K562 (cell line): Measurements from ENCODE around the gene HMG20B. TPM values are rescaled to one million over a fixed set of nuclear protein-coding genes. Genes with fewer than 3 reads are reported as not detected.

Experiments used
- CHD2 ChIP-seq: IDR thresholded peaks from 2 replicates; pipeline ENCODE4 v1.6.1; 2011; ENCODE audit warnings: low read depth, low read length
- CXXC5 ChIP-seq: fragments of 250-450 bp; sonication (Bioruptor Pico); IDR thresholded peaks from 2 replicates; pipeline ENCODE4 v1.8.0; 2022; ENCODE audit warnings: inconsistent platforms, mild to moderate bottlenecking, moderate library complexity
- ELF1 ChIP-seq: fragments of 200-800 bp; sonication (Bioruptor generic); IDR thresholded peaks from 2 replicates; pipeline ENCODE4 v1.6.1; 2016; ENCODE audit warnings: missing genetic modification characterization, missing compliant biosample characterization
- ERF ChIP-seq: fragments of 450-650 bp; formaldehyde crosslinking; IDR thresholded peaks from 2 replicates; pipeline ENCODE4 v1.4.0; 2020; ENCODE audit warnings: mild to moderate bottlenecking, mixed read lengths
- GATAD2B ChIP-seq: fragments of 450-650 bp; IDR thresholded peaks from 2 replicates; pipeline ENCODE4 v1.6.1; 2017; ENCODE audit warnings: mild to moderate bottlenecking, borderline replicate concordance
- MXI1 ChIP-seq: IDR thresholded peaks from 2 replicates; pipeline ENCODE4 v1.6.1; 2011; ENCODE audit warnings: low read depth, mild to moderate bottlenecking, improper control_type of control experiment, low read length
- RBM25 ChIP-seq: fragments of 200-400 bp; formaldehyde crosslinking; IDR thresholded peaks from 2 replicates; pipeline ENCODE4 v1.6.1; 2018; ENCODE audit warnings: low read length, low read depth, moderate library complexity; ENCODE audit not compliant: severe bottlenecking
- SP1 ChIP-seq: sonication (generic); formaldehyde crosslinking; IDR thresholded peaks from 2 replicates; pipeline ENCODE4 v1.8.1; 2022; ENCODE audit warnings: mild to moderate bottlenecking, missing genetic modification reagents
- SRF ChIP-seq, 2 experiments: fragments of 250-450, 450-650 bp in 1 of 2; sonication (Bioruptor Pico) in 1 of 2; sonication (generic) in 1 of 2; formaldehyde crosslinking; IDR thresholded peaks; 2 replicates each; pipeline versions ENCODE4 v1.5.0 to v1.5.1; 2020 to 2022; ENCODE audit warnings: mild to moderate bottlenecking in 1 of 2, missing genetic modification reagents in 1 of 2
- TBL1XR1 ChIP-seq, 2 experiments: IDR thresholded peaks; 2 replicates each; pipeline ENCODE4 v1.6.1; 2012; ENCODE audit warnings: improper control_type of control experiment in 2 of 2, low read length in 2 of 2, mild to moderate bottlenecking in 1 of 2
- TOE1 ChIP-seq, 2 experiments: fragments of 450-650 bp in 1 of 2; sonication (generic) in 1 of 2; formaldehyde crosslinking in 1 of 2; IDR thresholded peaks; 2 replicates each; pipeline versions ENCODE4 v1.7.1 to v1.8.0; 2016 to 2022; ENCODE audit warnings: borderline replicate concordance in 2 of 2, mild to moderate bottlenecking in 2 of 2, antibody characterized with exemption in 1 of 2, inconsistent platforms in 1 of 2, low read depth in 1 of 2, missing genetic modification reagents in 1 of 2, moderate library complexity in 1 of 2
- polyA plus RNA-seq, 8 experiments: library from polyadenylated mRNA; depleted of rRNA in 4 of 8; stranded (reverse) in 5 of 8; unstranded in 3 of 8; fragments of >200 nt; fragmentation: Nextera tagmentation in 2 of 8; fragmentation: Illumina TruSeq in 1 of 8; extraction: Ambion mirVana in 2 of 8; extraction: Trizol in 1 of 8; gene quantifications; 2 replicates each; pipeline versions ENCODE4 v1.2.1 to v1.2.3, GENCODE V29; 2011 to 2014; ENCODE audit warnings: inconsistent platforms in 1 of 8, missing spikeins in 1 of 8
- total RNA-seq, 7 experiments: library from RNA; depleted of rRNA in 6 of 7; stranded (reverse); fragments of >200 nt in 6 of 7; fragmentation: Illumina TruSeq in 2 of 7; extraction: Trizol in 2 of 7; gene quantifications; 2 replicates each; pipeline versions ENCODE4 v1.2.1 to v1.2.3, GENCODE V29; 2011 to 2021; ENCODE audit warnings: low replicate concordance in 1 of 7
- TF ChIP-seq, protein P1 (sequence below): fragments of 450-650 bp; IDR thresholded peaks from 2 replicates; pipeline ENCODE4 v1.6.1; 2017; ENCODE audit warnings: antibody characterized with exemption
- TF ChIP-seq, protein P2 (sequence below): sonication (generic); formaldehyde crosslinking; IDR thresholded peaks from 2 replicates; pipeline ENCODE4 v1.8.1; 2022; ENCODE audit warnings: missing genetic modification reagents
- TF ChIP-seq, protein P3 (sequence below): sonication (generic); formaldehyde crosslinking; IDR thresholded peaks from 2 replicates; pipeline ENCODE4 v1.8.0; 2022; ENCODE audit warnings: missing genetic modification reagents, mild to moderate bottlenecking, moderate library complexity, borderline replicate concordance
- TF ChIP-seq, protein P4 (sequence below): fragments of 450-650 bp; formaldehyde crosslinking; IDR thresholded peaks from 2 replicates; pipeline ENCODE4 v1.4.0; 2020; ENCODE audit warnings: mild to moderate bottlenecking, moderate library complexity
- TF ChIP-seq, protein P5 (sequence below), 2 experiments: fragments of 450-650 bp; conservative IDR thresholded peaks; 2 replicates each; pipeline ENCODE4 v1.6.1; 2017; ENCODE audit warnings: mild to moderate bottlenecking in 2 of 2, moderate library complexity in 2 of 2

The HMG20B gene
- total and polyA plus RNA-seq, 9 of the 15 experiments (the other 6 are each of a cell fraction or from before 2014, with no cell fraction given), result 0.35 to 172 (median 38.6) TPM

DNA sequence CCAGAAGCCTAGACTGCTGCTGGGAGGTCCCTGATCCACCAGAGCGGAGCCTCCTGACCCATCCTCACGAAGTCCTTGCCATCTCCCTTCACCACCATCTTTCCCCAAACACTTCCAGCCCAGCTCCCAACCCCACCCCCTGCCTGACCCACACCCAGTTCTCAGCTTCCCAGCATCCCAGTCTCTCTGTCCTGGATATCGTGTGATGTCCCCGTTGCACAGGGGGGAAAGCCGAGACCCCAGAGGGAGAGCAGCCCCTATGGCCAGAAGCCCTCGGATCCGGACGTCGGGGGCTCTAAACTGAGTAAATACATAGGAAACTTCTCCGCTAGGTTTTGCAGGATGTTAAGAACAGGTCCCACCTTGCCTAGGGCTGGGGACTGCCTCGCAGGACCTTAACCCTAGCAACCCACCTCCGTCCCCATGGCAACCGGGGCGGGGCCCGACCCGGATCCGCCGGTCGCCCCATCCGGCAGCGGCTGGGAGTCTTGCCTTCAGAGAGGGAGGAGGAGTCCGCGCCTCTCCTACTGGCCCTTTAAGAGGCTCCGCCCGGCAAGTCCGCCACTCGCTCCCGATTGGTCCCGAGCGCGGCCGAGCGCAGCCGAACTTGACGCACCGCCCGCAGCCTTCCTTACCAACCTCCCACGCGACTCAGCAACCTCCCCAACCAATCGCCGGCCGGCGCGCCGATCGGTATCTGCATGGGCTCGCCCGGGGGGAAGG lies 451 bp upstream of the HMG20B start (continued):
- TF ChIP-seq, protein P1, sequence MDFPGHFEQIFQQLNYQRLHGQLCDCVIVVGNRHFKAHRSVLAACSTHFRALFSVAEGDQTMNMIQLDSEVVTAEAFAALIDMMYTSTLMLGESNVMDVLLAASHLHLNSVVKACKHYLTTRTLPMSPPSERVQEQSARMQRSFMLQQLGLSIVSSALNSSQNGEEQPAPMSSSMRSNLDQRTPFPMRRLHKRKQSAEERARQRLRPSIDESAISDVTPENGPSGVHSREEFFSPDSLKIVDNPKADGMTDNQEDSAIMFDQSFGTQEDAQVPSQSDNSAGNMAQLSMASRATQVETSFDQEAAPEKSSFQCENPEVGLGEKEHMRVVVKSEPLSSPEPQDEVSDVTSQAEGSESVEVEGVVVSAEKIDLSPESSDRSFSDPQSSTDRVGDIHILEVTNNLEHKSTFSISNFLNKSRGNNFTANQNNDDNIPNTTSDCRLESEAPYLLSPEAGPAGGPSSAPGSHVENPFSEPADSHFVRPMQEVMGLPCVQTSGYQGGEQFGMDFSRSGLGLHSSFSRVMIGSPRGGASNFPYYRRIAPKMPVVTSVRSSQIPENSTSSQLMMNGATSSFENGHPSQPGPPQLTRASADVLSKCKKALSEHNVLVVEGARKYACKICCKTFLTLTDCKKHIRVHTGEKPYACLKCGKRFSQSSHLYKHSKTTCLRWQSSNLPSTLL, result no peak
- TF ChIP-seq RBM25 (peak; percentile 95), GATAD2B (no peak), MXI1 (peak; percentile 93), TOE1 (IDR thresholded peaks at IDR 0.05; ENCODE audit: borderline replicate concordance) (peak; percentile 62; the same call in 1 of the 2 replicates), TOE1 (CRISPR knock-in tag; IDR thresholded peaks at IDR 0.05; ENCODE audit: borderline replicate concordance, low read depth) (no peak), ERF (0 out of 2 replicates have a peak, but pooled peaks have one; percentile 20), ELF1 (tag) (peak; percentile 34; the same call in 1 of the 2 replicates), CHD2 (peak; percentile 45), TBL1XR1 (IDR thresholded peaks at IDR 0.05; ENCODE audit: low read length in 2 of 2) (peak in 1 of 2 experiments; percentile 33; a peak in 1 of 4 replicates), SP1 (CRISPR knock-in tag) (peak; percentile 80), SRF (CRISPR knock-in tag; IDR thresholded peaks at IDR 0.05) (peak in 1 of 2 experiments; percentile 58; a peak in 1 of 4 replicates), CXXC5 (CRISPR knock-in tag) (peak; percentile 95)
- TF ChIP-seq, protein P2, sequence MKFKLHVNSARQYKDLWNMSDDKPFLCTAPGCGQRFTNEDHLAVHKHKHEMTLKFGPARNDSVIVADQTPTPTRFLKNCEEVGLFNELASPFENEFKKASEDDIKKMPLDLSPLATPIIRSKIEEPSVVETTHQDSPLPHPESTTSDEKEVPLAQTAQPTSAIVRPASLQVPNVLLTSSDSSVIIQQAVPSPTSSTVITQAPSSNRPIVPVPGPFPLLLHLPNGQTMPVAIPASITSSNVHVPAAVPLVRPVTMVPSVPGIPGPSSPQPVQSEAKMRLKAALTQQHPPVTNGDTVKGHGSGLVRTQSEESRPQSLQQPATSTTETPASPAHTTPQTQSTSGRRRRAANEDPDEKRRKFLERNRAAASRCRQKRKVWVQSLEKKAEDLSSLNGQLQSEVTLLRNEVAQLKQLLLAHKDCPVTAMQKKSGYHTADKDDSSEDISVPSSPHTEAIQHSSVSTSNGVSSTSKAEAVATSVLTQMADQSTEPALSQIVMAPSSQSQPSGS, result no peak
- TF ChIP-seq, protein P3, sequence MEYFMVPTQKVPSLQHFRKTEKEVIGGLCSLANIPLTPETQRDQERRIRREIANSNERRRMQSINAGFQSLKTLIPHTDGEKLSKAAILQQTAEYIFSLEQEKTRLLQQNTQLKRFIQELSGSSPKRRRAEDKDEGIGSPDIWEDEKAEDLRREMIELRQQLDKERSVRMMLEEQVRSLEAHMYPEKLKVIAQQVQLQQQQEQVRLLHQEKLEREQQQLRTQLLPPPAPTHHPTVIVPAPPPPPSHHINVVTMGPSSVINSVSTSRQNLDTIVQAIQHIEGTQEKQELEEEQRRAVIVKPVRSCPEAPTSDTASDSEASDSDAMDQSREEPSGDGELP (CRISPR knock-in tag), result peak; percentile 81
- TF ChIP-seq, protein P4, sequence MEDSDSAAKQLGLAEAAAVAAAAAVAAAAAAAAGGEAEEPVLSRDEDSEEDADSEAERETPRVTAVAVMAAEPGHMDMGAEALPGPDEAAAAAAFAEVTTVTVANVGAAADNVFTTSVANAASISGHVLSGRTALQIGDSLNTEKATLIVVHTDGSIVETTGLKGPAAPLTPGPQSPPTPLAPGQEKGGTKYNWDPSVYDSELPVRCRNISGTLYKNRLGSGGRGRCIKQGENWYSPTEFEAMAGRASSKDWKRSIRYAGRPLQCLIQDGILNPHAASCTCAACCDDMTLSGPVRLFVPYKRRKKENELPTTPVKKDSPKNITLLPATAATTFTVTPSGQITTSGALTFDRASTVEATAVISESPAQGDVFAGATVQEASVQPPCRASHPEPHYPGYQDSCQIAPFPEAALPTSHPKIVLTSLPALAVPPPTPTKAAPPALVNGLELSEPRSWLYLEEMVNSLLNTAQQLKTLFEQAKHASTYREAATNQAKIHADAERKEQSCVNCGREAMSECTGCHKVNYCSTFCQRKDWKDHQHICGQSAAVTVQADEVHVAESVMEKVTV (CRISPR knock-in tag), result peak; percentile 100
- TF ChIP-seq, protein P5, sequence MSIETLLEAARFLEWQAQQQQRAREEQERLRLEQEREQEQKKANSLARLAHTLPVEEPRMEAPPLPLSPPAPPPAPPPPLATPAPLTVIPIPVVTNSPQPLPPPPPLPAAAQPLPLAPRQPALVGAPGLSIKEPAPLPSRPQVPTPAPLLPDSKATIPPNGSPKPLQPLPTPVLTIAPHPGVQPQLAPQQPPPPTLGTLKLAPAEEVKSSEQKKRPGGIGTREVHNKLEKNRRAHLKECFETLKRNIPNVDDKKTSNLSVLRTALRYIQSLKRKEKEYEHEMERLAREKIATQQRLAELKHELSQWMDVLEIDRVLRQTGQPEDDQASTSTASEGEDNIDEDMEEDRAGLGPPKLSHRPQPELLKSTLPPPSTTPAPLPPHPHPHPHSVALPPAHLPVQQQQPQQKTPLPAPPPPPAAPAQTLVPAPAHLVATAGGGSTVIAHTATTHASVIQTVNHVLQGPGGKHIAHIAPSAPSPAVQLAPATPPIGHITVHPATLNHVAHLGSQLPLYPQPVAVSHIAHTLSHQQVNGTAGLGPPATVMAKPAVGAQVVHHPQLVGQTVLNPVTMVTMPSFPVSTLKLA (conservative IDR thresholded peaks at IDR 0.05), result peak in 1 of 2 experiments; percentile 61; a peak in 3 of 4 replicates
